ENCODE measurements around the gene MACO1. TPM values are rescaled to one million over a fixed set of nuclear protein-coding genes. Genes with fewer than 3 reads are reported as not detected.
A peak's percentile ranks its signal among the peaks of the same experiment; 100 is the strongest.

Gene MACO1
- total and polyA plus RNA-seq, 9 of the 15 experiments (the other 6 are each of a cell fraction or from before 2014, with no cell fraction given): 4.6 to 28.4 (median 21.7) TPM

DNA sequence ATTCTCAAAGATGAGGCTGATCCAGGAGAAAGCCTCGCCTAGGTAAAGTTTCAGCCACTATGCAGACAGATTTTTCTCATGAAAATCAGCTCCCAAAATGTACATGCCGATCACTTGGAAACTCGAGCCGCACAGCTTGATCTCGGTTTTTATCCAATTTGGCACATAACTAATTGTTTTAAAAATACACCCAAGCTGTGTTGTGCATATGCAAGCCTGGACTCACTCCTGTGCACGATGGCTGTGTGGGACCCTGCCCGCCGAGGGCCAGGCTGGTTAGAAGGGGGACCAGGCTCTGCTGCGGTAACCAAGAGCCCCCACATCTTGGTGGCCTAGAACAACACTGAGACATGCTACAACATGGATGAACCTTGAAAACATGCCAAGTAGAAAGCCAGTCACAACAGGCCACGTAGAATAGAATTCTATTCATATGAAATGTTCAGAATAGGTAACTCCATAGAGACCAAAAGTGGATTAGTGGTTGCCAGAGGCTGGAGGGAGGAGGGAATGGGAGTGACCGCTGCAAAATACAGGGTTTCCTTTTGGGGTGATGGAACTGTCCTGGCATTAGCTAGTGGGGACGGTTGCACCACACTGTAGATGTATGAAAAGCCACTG lies 96.6 kb downstream of the MACO1 start (continued):
- no peak for TF ChIP-seq TAF1 (IDR thresholded peaks at IDR 0.05; ENCODE audit: control insufficient read depth, extremely low read depth, insufficient read depth, low read length, severe bottlenecking)
- TF ChIP-seq, protein P1, sequence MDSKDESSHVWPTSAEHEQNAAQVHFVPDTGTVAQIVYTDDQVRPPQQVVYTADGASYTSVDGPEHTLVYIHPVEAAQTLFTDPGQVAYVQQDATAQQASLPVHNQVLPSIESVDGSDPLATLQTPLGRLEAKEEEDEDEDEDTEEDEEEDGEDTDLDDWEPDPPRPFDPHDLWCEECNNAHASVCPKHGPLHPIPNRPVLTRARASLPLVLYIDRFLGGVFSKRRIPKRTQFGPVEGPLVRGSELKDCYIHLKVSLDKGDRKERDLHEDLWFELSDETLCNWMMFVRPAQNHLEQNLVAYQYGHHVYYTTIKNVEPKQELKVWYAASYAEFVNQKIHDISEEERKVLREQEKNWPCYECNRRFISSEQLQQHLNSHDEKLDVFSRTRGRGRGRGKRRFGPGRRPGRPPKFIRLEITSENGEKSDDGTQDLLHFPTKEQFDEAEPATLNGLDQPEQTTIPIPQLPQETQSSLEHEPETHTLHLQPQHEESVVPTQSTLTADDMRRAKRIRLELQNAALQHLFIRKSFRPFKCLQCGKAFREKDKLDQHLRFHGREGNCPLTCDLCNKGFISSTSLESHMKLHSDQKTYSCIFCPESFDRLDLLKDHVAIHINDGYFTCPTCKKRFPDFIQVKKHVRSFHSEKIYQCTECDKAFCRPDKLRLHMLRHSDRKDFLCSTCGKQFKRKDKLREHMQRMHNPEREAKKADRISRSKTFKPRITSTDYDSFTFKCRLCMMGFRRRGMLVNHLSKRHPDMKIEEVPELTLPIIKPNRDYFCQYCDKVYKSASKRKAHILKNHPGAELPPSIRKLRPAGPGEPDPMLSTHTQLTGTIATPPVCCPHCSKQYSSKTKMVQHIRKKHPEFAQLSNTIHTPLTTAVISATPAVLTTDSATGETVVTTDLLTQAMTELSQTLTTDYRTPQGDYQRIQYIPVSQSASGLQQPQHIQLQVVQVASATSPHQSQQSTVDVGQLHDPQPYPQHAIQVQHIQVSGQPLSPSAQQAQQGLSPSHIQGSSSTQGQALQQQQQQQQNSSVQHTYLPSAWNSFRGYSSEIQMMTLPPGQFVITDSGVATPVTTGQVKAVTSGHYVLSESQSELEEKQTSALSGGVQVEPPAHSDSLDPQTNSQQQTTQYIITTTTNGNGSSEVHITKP (IDR thresholded peaks at IDR 0.05; ENCODE audit: partially characterized antibody): no peak

GRCh38 chr1:25527946-25528595 lies 97.4 kb downstream of the MACO1 start:
- H3K9me3 ChIP-seq (replicated peaks; ENCODE audit: control insufficient read depth, insufficient read depth, low read depth, low read length): peaks cover 3% of the 10 kb centered on the region; the same call in 1 of the 2 replicates
- ChIA-PET CTCF (ENCODE audit: low intra/inter-chr PET ratio) (no interaction called here), POLR2A (interaction anchor here (1.0 to 1.6 kb wide), 4 partner anchors 11 to 31 kb away, joined by 3 to 4 read pairs (median 3); no protein-coding TSS in a partner anchor)
- DNase-seq (ENCODE audit: extremely low read depth in 1 of 4, low spot score in 3 of 4) (no peak), FAIRE-seq (no peak), ATAC-seq (no peak)
- peak overlapping the region in 1 of 2 experiments; percentile 70; a peak in 2 of 4 replicates for H3K9ac ChIP-seq (ENCODE audit: insufficient read depth in 1 of 2, low read depth in 2 of 2, low read length in 2 of 2)
- 28% methylated on average over 21 of the region's 21 CpGs for WGBS (ENCODE audit: insufficient coverage, low coverage, missing lambda C conversion rate)
- no peak for TF ChIP-seq TCFL5 (CRISPR knock-in tag; conservative IDR thresholded peaks at IDR 0.05)
- no peak for TF ChIP-seq FOXM1 (IDR thresholded peaks at IDR 0.05; ENCODE audit: low read depth)
- TF ChIP-seq FOXM1 (CRISPR knock-in tag; IDR thresholded peaks at IDR 0.05; ENCODE audit: low read depth): no peak
- TF ChIP-seq NFRKB (IDR thresholded peaks at IDR 0.05; ENCODE audit: low read depth): no peak
- TF ChIP-seq NRF1 (conservative IDR thresholded peaks at IDR 0.05 in 1 of 2, IDR thresholded peaks at IDR 0.05 in 1 of 2): no peak
- no peak for TF ChIP-seq ZNF282 (CRISPR knock-in tag; IDR thresholded peaks at IDR 0.05)
- intact Hi-C loops (cut with micrococcal nuclease): no loop called here
- H3K4me2 ChIP-seq (ENCODE audit: insufficient read depth, low read length): no peak overlapping the region
- no peaks in the 10 kb centered on the region for H4K20me1 ChIP-seq (replicated peaks; ENCODE audit: control insufficient read depth, insufficient read depth, low read length)
- peaks cover 9 to 44% of the 10 kb centered on the region in 2 experiments for H3K27me3 ChIP-seq (ENCODE audit: control insufficient read depth in 2 of 2, insufficient read depth in 2 of 2, low read length in 2 of 2)
- no peak overlapping the region for H2AFZ ChIP-seq (ENCODE audit: low read depth, low read length)
- H3K4me3 ChIP-seq: no peak overlapping the region
- H3K4me1 ChIP-seq (replicated peaks in 1 of 2; ENCODE audit: control insufficient read depth in 2 of 2, insufficient read depth in 2 of 2, low read length in 2 of 2): peaks cover 0 to 23% of the 10 kb centered on the region in 2 experiments; a peak in 3 of 5 replicates
- no TSS peak for BruUV-seq (replicated peaks)
- no peaks in the 10 kb centered on the region for H3K79me2 ChIP-seq (ENCODE audit: control insufficient read depth, insufficient read depth, low read length)
- no peaks in the 10 kb centered on the region for H3K36me3 ChIP-seq (ENCODE audit: control insufficient read depth, insufficient read depth, low read length)
- no peak overlapping the region for H3K27ac ChIP-seq (ENCODE audit: extremely low read depth, low read depth, low read length)
- in situ Hi-C loops (cut with MboI): no loop called here
- no peaks in the 10 kb centered on the region for H3K9me1 ChIP-seq (ENCODE audit: control insufficient read depth, insufficient read depth, low read length)

All from K562 (cell line).